DMS79 (cell line): ENCODE results near the gene IFI27L1.

Experiments
- DNase-seq: peaks from one replicate; lab custom pipeline; 2025; lab: John Stamatoyannopoulos, UW

Gene IFI27L1

GRCh38 chr14:94080621-94081385 is at the start of gene IFI27L1, which contains the start of gene DDX24:
Gene IFI27L1, plus strand, starts transcription at chr14:94081310. Its CDS starts 15,628 bp downstream, at chr14:94096938.
Gene DDX24, minus strand, starts transcription at chr14:94081202. Its CDS starts 1,460 bp downstream, at chr14:94079742.
- DNase-seq = peak; percentile 94

- DNase-seq = no peak
Measured at GRCh38 chr14:94031883-94032279, 49.2 kb upstream of the IFI27L1 start.

- DNase-seq = no peak
Measured at GRCh38 chr14:94034886-94035285, 46.2 kb upstream of the IFI27L1 start.

- DNase-seq = peak; percentile 29
Measured at GRCh38 chr14:94036313-94037167, 44.6 kb upstream of the IFI27L1 start.

GRCh38 chr14:94037954-94038353 is 43.2 kb upstream of the IFI27L1 start:
- DNase-seq = no peak

GRCh38 chr14:94038510-94038909 is 42.6 kb upstream of the IFI27L1 start:
- no peak for DNase-seq

- DNase-seq = no peak
Measured at GRCh38 chr14:94038921-94039629, 42.0 kb upstream of the IFI27L1 start.

GRCh38 chr14:94040247-94040646 is 40.9 kb upstream of the IFI27L1 start:
- no peak for DNase-seq

- no peak for DNase-seq
Measured at GRCh38 chr14:94040796-94041195, 40.3 kb upstream of the IFI27L1 start.

- DNase-seq = no peak
Measured at GRCh38 chr14:94041551-94042346, 39.4 kb upstream of the IFI27L1 start.

GRCh38 chr14:94042433-94043091 is 38.5 kb upstream of the IFI27L1 start:
- no peak for DNase-seq

- no peak for DNase-seq
Measured at GRCh38 chr14:94043111-94043755, 37.9 kb upstream of the IFI27L1 start.

- no peak for DNase-seq
Measured at GRCh38 chr14:94043756-94044475, 37.2 kb upstream of the IFI27L1 start.

- no peak for DNase-seq
Measured at GRCh38 chr14:94044476-94045091, 36.5 kb upstream of the IFI27L1 start.

GRCh38 chr14:94045101-94045500 is 36.0 kb upstream of the IFI27L1 start:
- DNase-seq = no peak

- no peak for DNase-seq
Measured at GRCh38 chr14:94045563-94046345, 35.4 kb upstream of the IFI27L1 start.

GRCh38 chr14:94046696-94047250 is 34.3 kb upstream of the IFI27L1 start:
- no peak for DNase-seq

GRCh38 chr14:94047581-94047980 is 33.5 kb upstream of the IFI27L1 start:
- DNase-seq = no peak
